ENCODE measurements around the gene LRRC47. TPM values are rescaled to one million over a fixed set of nuclear protein-coding genes. Genes with fewer than 3 reads are reported as not detected.

LRRC47 gene
- total and polyA plus RNA-seq, 2 of the 13 experiments (the other 11 are each of a cell fraction or from before 2014, with no cell fraction given), result 18.3 to 52.5 TPM

DNA sequence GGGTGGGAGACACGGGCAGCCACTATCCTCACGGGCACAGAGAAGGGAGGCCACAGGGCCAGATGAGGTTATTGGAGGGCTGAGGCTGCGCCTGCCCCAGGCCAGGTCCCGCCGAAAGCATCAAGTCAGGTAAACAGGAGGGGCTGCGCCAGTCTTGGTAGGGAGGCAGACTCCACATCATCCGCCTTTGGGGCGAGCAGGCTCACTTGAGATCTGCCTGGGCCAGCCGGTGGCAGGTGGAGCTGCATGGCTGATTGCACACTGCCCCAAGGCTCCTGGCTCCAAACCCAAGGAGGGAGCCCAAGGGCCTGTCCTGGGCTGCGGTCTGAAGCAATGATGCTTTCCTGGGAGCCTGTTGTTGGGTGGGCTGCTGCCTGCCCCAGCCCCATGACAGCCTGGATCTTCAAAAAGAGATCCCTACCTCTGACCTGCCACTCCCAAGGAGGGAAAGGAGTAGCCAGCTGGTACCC, 19.2 kb downstream of the LRRC47 start (continued):
- TF ChIP-seq KIAA2018 (CRISPR knock-in tag; IDR thresholded peaks at IDR 0.05; ENCODE audit: borderline replicate concordance) (no peak), TCF7 (IDR thresholded peaks at IDR 0.05; ENCODE audit: low read depth) (no peak), ZNF232 (CRISPR knock-in tag; IDR thresholded peaks at IDR 0.05; ENCODE audit: borderline replicate concordance) (no peak), ZFP62 (CRISPR knock-in tag; IDR thresholded peaks at IDR 0.05) (no peak), ZNF451 (CRISPR knock-in tag; IDR thresholded peaks at IDR 0.05) (no peak), ZMYM4 (CRISPR knock-in tag; IDR thresholded peaks at IDR 0.05) (no peak), PAX8 (CRISPR knock-in tag; IDR thresholded peaks at IDR 0.05; ENCODE audit: borderline replicate concordance) (no peak), EP300 (IDR thresholded peaks at IDR 0.05; ENCODE audit: low read depth in 2 of 2, low read length in 2 of 2) (no peak), EP300 (CRISPR knock-in tag; IDR thresholded peaks at IDR 0.05; ENCODE audit: borderline replicate concordance) (no peak), YEATS2 (CRISPR knock-in tag; IDR thresholded peaks at IDR 0.05; ENCODE audit: borderline replicate concordance) (no peak), TIGD3 (CRISPR knock-in tag; IDR thresholded peaks at IDR 0.05; ENCODE audit: borderline replicate concordance) (no peak), POLR2AphosphoS5 (IDR thresholded peaks at IDR 0.05; ENCODE audit: low read depth, low read length) (peak; percentile 62), ZNF577 (CRISPR knock-in tag; IDR thresholded peaks at IDR 0.05; ENCODE audit: borderline replicate concordance, low read depth) (no peak), NFKBIZ (CRISPR knock-in tag; IDR thresholded peaks at IDR 0.05) (no peak), THAP11 (CRISPR knock-in tag; IDR thresholded peaks at IDR 0.05) (no peak), ZNF20 (CRISPR knock-in tag; IDR thresholded peaks at IDR 0.05) (no peak), ARNTL (CRISPR knock-in tag; IDR thresholded peaks at IDR 0.05) (no peak), ZNF589 (CRISPR knock-in tag; conservative IDR thresholded peaks at IDR 0.05) (0 out of 2 replicates have a peak, but pooled peaks have one; percentile 27), ZNF432 (CRISPR knock-in tag; IDR thresholded peaks at IDR 0.05; ENCODE audit: borderline replicate concordance) (no peak), NR2F2 (IDR thresholded peaks at IDR 0.05; ENCODE audit: borderline replicate concordance, low read depth) (no peak)
- TF ChIP-seq, protein P1, sequence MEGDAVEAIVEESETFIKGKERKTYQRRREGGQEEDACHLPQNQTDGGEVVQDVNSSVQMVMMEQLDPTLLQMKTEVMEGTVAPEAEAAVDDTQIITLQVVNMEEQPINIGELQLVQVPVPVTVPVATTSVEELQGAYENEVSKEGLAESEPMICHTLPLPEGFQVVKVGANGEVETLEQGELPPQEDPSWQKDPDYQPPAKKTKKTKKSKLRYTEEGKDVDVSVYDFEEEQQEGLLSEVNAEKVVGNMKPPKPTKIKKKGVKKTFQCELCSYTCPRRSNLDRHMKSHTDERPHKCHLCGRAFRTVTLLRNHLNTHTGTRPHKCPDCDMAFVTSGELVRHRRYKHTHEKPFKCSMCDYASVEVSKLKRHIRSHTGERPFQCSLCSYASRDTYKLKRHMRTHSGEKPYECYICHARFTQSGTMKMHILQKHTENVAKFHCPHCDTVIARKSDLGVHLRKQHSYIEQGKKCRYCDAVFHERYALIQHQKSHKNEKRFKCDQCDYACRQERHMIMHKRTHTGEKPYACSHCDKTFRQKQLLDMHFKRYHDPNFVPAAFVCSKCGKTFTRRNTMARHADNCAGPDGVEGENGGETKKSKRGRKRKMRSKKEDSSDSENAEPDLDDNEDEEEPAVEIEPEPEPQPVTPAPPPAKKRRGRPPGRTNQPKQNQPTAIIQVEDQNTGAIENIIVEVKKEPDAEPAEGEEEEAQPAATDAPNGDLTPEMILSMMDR (CRISPR knock-in tag; IDR thresholded peaks at IDR 0.05), result no peak
